GM12878 (cell line): ENCODE measurements around the gene PTGFRN. TPM values are rescaled to one million over a fixed set of nuclear protein-coding genes. Genes with fewer than 3 reads are reported as not detected.

Experiments
- ATAC-seq: fragments of 200-7000 bp; cut with Tn5 transposase; 3 replicates; pipeline ENCODE4 v1.9.1; 2020; ENCODE audit warnings: mild to moderate bottlenecking, moderate library complexity
- BruUV-seq: library from RNA; stranded (reverse); fragments of 400-500 nt; replicated peaks from 2 replicates; lab custom pipeline; 2021; lab: Mats Ljungman, UMichigan
- CTCF ChIA-PET: fragments of 300-600 bp; sonication (Branson Sonifier 250); formaldehyde crosslinking; extraction: SDS; loops from one replicate; lab custom pipeline; 2021; ENCODE audit warnings: inconsistent platforms; lab: Yijun Ruan, JAX
- POLR2A ChIA-PET: fragments of 350-600 bp; formaldehyde crosslinking; extraction: SDS; loops from one replicate; lab custom pipeline; 2021; ENCODE audit warnings: inconsistent platforms; lab: Charles Lee
- RAD21 ChIA-PET: fragments of 300-600 bp; sonication (Branson Sonifier 250); formaldehyde crosslinking; loops from one replicate; lab custom pipeline; 2023; ENCODE audit warnings: antibody characterized with exemption; ENCODE audit not compliant: unreplicated experiment; lab: Charles Lee
- SMC1A ChIA-PET: fragments of 300-600 bp; sonication (Branson Sonifier 250); formaldehyde crosslinking; loops from one replicate; lab custom pipeline; 2023; ENCODE audit not compliant: unreplicated experiment, uncharacterized antibody; lab: Charles Lee
- DNase-seq: peaks from one replicate; pipeline ENCODE4 v3.0.0-alpha.2; 2011; ENCODE audit warnings: low read depth, low spot score
- FAIRE-seq: peaks from 3 replicates; lab custom pipeline; 2011; peaks lifted over from hg19 to GRCh38; lab: Jason Lieb, UNC
- H2AFZ ChIP-seq: 2 replicates; pipeline ENCODE4 v1.6.0; 2011; ENCODE audit warnings: low read depth, low read length, control low read depth; ENCODE audit not compliant: control insufficient read depth
- H3K27ac ChIP-seq: 2 replicates; pipeline ENCODE4 v1.5.1; 2011; ENCODE audit warnings: control low read depth; ENCODE audit not compliant: control insufficient read depth, insufficient read depth
- H3K27me3 ChIP-seq, 2 experiments: replicated peaks in 1 of 2; 2 replicates each; pipeline versions ENCODE4 v1.6.0 to v1.6.1; 2011; ENCODE audit warnings: low read length in 1 of 2; ENCODE audit not compliant: control insufficient read depth in 2 of 2, insufficient read depth in 2 of 2
- H3K36me3 ChIP-seq, 2 experiments: 2 replicates each; pipeline ENCODE4 v1.5.1; 2011; ENCODE audit warnings: low read length in 1 of 2; ENCODE audit not compliant: control insufficient read depth in 2 of 2, insufficient read depth in 2 of 2
- H3K4me1 ChIP-seq: 2 replicates; pipeline ENCODE4 v1.6.1; 2011; ENCODE audit warnings: mild to moderate bottlenecking, low read length, moderate library complexity, mixed read lengths; ENCODE audit not compliant: control insufficient read depth, insufficient read depth
- H3K4me2 ChIP-seq: 2 replicates; pipeline ENCODE4 v1.6.0; 2011; ENCODE audit warnings: control low read depth; ENCODE audit not compliant: control insufficient read depth, insufficient read depth
- H3K4me3 ChIP-seq: fragments of 200-600 bp; sonication (generic); 2 replicates; pipeline ENCODE4 v1.5.1; 2016
- H3K79me2 ChIP-seq: 2 replicates; pipeline ENCODE4 v1.6.0; 2011; ENCODE audit warnings: low read length; ENCODE audit not compliant: control insufficient read depth, insufficient read depth
- H3K9ac ChIP-seq: 2 replicates; pipeline ENCODE4 v1.8.0; 2011; ENCODE audit warnings: low read length, control low read depth, mixed read lengths; ENCODE audit not compliant: control insufficient read depth, insufficient read depth
- H3K9me3 ChIP-seq: replicated peaks from 3 replicates; pipeline ENCODE4 v1.5.1; 2011; ENCODE audit warnings: mild to moderate bottlenecking, low read length; ENCODE audit not compliant: control insufficient read depth, insufficient read depth
- H4K20me1 ChIP-seq: 2 replicates; pipeline ENCODE4 v1.6.0; 2011; ENCODE audit not compliant: control insufficient read depth, insufficient read depth
- CBX5 ChIP-seq: sonication (generic); IDR thresholded peaks from 2 replicates; pipeline ENCODE4 v1.6.1; 2016; ENCODE audit warnings: low read depth, moderate library complexity, mild to moderate bottlenecking, inconsistent platforms
- KLF5 ChIP-seq: fragments of 450-650 bp; IDR thresholded peaks from 2 replicates; pipeline ENCODE4 v1.6.1; 2014; ENCODE audit warnings: mild to moderate bottlenecking; ENCODE audit not compliant: partially characterized antibody
- PML ChIP-seq: IDR thresholded peaks from 2 replicates; pipeline ENCODE4 v1.6.1; 2012; ENCODE audit warnings: low read length, inconsistent platforms
- POLR2A ChIP-seq: IDR thresholded peaks from 2 replicates; pipeline ENCODE4 v1.6.1; 2011; ENCODE audit warnings: low read depth, mild to moderate bottlenecking, low read length
- REST ChIP-seq: IDR thresholded peaks from 2 replicates; pipeline ENCODE4 v1.6.1; 2012; ENCODE audit warnings: mild to moderate bottlenecking, low read depth, low read length
- RFX5 ChIP-seq: IDR thresholded peaks from 2 replicates; pipeline ENCODE4 v1.6.1; 2011; ENCODE audit warnings: low read depth, low read length, improper control_type of control experiment
- SIN3A ChIP-seq: IDR thresholded peaks from 2 replicates; pipeline ENCODE4 v1.6.1; 2012; ENCODE audit warnings: low read depth, low read length, improper control_type of control experiment
- SP1 ChIP-seq: IDR thresholded peaks from one replicate; pipeline ENCODE4 v1.6.1; 2011; ENCODE audit warnings: low read depth, low read length
- SREBF2 ChIP-seq: IDR thresholded peaks from 2 replicates; pipeline ENCODE4 v1.6.1; 2012; ENCODE audit warnings: mild to moderate bottlenecking, low read length
- WGBS: methylation state at CpG from one replicate; pipeline ENCODE4 v1.1.6; 2016; ENCODE audit warnings: low lambda C conversion rate; ENCODE audit not compliant: insufficient replicate concordance, insufficient coverage; ENCODE audit errors: missing lambda C conversion rate; 5-methylcytosine and 5-hydroxymethylcytosine counted together
- in situ Hi-C: fragments of 300-500 bp; cut with MboI; formaldehyde crosslinking; loops from 9 replicates; pipeline ENCODE4 v1.14.3; 2018; ENCODE audit warnings: mixed read lengths
- intact Hi-C: fragments of 100-400 bp; cut with micrococcal nuclease; formaldehyde crosslinking; loops from one replicate; pipeline ENCODE4 v1.14.2; 2022; ENCODE audit not compliant: unreplicated experiment
- polyA plus RNA-seq, 11 experiments: library from polyadenylated mRNA; depleted of rRNA in 4 of 11; unstranded in 6 of 11; stranded (reverse) in 5 of 11; fragments of >200 nt; fragmentation: Nextera tagmentation in 4 of 11; fragmentation: Illumina TruSeq in 1 of 11; extraction: Ambion mirVana in 4 of 11; extraction: Trizol in 1 of 11; gene quantifications; 1 replicate in 1 of 11; 2 replicates in 10 of 11; pipeline versions ENCODE4 v1.2.1 to v1.2.3, GENCODE V29; 2011 to 2016; ENCODE audit warnings: inconsistent platforms in 2 of 11, missing spikeins in 2 of 11, low read depth in 1 of 11
- total RNA-seq, 4 experiments: library from RNA; depleted of rRNA in 3 of 4; stranded (reverse); fragments of >200 nt in 3 of 4; fragmentation: Illumina TruSeq in 1 of 4; extraction: Trizol in 1 of 4; gene quantifications; 2 replicates each; pipeline versions ENCODE4 v1.2.1 to v1.2.3, GENCODE V29; 2013 to 2021
- TF ChIP-seq, protein P1 (sequence below): fragments of 450-650 bp; IDR thresholded peaks from 2 replicates; pipeline ENCODE4 v1.6.1; 2014; ENCODE audit warnings: mild to moderate bottlenecking

The PTGFRN gene
- total and polyA plus RNA-seq, 10 of the 15 experiments (the other 5 are each of a cell fraction or from before 2014, with no cell fraction given): 2.7 to 8.3 (median 5.1) TPM

DNA sequence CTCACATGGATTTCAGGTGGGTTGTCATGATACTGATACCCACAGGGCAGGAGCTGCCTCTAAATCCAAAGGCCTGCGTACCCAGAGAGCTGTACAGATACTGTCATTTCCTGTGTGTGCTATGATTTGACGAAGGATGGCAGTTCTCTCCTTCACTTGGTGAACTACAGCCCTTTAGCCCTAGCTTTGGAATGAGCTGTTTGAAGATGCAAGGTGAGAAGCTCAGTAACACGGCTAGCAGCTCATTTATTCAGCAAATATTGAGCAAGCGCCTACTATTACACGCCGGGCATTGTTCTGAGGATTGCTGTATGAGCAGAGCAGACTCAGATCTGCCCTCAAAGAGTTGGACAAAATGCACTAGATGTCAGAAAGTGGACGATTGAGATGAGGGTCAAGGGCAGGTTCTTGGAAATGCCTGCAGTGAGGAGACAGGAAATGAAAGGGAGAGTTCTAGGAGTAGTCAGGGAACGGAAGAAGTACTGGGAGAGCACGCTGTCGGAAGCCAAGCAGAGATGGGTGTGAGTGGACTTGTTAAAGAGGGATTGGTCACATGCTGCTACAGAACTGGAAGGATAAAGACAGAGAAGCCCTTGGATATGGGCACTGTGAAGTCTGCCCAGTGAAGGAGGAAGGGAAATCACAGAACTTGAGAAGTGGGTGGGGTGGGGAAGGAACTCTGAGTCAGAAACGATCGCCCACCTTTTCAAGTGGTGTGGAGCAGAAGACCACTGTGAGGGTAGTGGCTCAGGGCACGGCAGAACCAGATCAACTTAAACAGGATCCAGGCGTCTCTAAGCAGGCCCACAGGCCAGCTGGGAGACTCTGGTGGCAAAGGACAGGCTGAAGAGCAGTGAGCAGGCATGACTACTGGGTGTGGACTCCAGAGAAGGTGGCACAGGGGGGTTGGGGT, 7.1 kb downstream of the PTGFRN start:
- Histone ChIP-seq H4K20me1 (no peaks in the 10 kb centered on the region), H3K4me2 (no peak overlapping the region), H3K36me3 (no peaks in the 10 kb centered on the region), H3K27me3 (peaks cover 0 to 8% of the 10 kb centered on the region in 2 experiments; a peak in 2 of 4 replicates), H3K4me1 (no peaks in the 10 kb centered on the region), H3K9ac (no peak overlapping the region), H2AFZ (no peak overlapping the region), H3K4me3 (no peak overlapping the region), H3K9me3 (no peaks in the 10 kb centered on the region), H3K79me2 (no peaks in the 10 kb centered on the region), H3K27ac (no peak overlapping the region)
- WGBS: 30% methylated on average over 14 of the region's 14 CpGs
- TF ChIP-seq, protein P1, sequence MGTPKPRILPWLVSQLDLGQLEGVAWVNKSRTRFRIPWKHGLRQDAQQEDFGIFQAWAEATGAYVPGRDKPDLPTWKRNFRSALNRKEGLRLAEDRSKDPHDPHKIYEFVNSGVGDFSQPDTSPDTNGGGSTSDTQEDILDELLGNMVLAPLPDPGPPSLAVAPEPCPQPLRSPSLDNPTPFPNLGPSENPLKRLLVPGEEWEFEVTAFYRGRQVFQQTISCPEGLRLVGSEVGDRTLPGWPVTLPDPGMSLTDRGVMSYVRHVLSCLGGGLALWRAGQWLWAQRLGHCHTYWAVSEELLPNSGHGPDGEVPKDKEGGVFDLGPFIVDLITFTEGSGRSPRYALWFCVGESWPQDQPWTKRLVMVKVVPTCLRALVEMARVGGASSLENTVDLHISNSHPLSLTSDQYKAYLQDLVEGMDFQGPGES: no peak
- TF ChIP-seq SREBF2: no peak
- no peak for TF ChIP-seq RFX5
- no peak for TF ChIP-seq SIN3A
- TF ChIP-seq REST: no peak
- no peak for TF ChIP-seq POLR2A
- TF ChIP-seq SP1: no peak
- TF ChIP-seq PML: no peak
- no peak for TF ChIP-seq CBX5
- TF ChIP-seq KLF5: no peak
- in situ Hi-C loops: no loop called here
- RAD21 ChIA-PET: interaction anchor here (0.7 to 3.6 kb wide), 10 partner anchors 14 to 192 kb away, joined by 3 to 13 read pairs (median 4); no protein-coding TSS in a partner anchor
- SMC1A ChIA-PET: interaction anchor here (1.1 to 3.3 kb wide), 8 partner anchors 9 to 148 kb away, joined by 3 to 23 read pairs (median 6); no protein-coding TSS in a partner anchor
- POLR2A ChIA-PET: interaction anchor here (0.9 to 1.6 kb wide), 4 partner anchors 8 to 61 kb away, joined by 3 to 9 read pairs (median 3); no protein-coding TSS in a partner anchor
- ATAC-seq: no peak
- no peak for FAIRE-seq
- intact Hi-C loops: no loop called here
- CTCF ChIA-PET: interaction anchor here (0.8 to 1.4 kb wide), 7 partner anchors 18 to 179 kb away, joined by 3 to 5 read pairs (median 3); no protein-coding TSS in a partner anchor
- DNase-seq: no peak
- BruUV-seq: no TSS peak
